Inferior parietal cortex (tissue), 1 donor: ENCODE data around the gene FHIT.

Experiments used
- DNase-seq: peaks from one replicate; pipeline ENCODE4 v3.0.0-alpha.2; 2016; ENCODE audit errors: extremely low spot score

FHIT gene

DNA sequence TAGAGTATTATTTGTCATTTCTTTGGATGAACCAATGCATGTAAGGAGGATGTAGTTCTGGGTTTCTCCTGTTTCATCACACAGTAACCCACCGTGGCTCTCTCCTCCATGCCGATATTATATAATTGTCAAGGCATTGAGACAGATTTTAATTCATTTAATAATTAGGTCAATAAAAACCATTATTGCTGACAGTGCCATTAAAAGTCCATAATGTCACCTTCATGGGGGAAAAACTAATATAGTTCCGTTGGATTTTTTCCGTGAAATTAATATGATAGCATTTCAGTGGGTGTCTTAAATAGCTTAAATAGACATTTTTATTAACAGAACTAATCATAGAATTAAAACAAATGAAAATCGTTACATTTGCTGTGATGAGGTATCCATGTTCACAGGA is 1453.7 kb downstream of the FHIT start:
- no peak for DNase-seq

DNA sequence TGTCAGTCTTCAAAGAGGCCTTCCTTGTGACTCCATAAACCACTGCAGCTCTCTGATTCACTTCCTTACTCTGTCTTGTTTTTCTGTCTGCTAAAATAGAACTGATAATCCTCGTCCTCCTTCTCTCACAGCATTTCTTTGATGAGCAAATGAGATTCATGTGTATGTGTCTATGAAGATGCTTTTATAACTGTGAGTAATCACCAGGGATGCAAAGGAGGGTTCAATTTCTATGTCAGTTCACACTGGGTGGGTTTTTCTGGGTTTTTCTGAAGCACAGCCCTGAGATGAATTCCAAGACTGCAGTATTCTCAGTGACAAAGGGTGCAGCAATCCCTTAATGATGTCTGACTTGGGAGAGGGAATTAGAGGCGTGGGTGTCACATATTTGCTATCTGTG is 1454.8 kb downstream of the FHIT start:
- DNase-seq, result no peak

DNA sequence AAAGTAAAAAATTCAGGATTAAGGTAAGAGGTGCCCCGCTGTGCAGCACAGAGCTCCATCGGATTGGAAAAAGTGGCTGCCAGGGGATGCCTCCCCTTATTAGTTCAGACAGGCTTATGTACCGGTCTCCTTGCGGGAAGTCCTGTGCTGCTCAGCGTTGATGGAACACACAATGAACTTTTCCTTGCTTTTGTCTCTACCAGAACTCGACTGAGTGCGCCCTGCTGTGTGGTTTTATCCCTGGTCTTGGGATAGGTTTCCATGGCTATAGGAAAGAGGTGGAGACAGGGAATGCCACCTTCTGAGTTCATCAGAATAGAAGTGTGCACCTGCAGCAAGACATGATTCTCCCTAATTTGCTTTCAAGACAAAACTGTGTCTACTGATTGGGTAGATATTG is 1455.5 kb downstream of the FHIT start:
- DNase-seq, result no peak

DNA sequence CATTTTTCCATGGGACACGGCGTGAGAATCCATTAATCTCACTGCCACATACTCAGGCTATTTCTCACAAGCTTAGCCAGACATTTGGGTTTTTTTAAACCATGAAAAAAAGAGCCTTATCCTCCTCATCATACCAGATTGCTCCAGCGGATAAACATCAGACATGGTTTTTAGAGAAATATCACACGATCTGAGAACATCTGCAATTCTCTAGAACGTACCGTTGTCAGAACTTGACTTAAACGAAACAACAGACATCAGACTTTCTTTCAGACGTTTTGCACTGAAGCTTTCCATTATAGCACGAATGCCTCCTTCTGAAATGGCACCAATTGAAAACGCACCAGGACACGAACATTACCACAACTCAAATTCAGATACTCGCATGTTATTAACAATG is 1457.3 kb downstream of the FHIT start:
- no peak for DNase-seq

DNA sequence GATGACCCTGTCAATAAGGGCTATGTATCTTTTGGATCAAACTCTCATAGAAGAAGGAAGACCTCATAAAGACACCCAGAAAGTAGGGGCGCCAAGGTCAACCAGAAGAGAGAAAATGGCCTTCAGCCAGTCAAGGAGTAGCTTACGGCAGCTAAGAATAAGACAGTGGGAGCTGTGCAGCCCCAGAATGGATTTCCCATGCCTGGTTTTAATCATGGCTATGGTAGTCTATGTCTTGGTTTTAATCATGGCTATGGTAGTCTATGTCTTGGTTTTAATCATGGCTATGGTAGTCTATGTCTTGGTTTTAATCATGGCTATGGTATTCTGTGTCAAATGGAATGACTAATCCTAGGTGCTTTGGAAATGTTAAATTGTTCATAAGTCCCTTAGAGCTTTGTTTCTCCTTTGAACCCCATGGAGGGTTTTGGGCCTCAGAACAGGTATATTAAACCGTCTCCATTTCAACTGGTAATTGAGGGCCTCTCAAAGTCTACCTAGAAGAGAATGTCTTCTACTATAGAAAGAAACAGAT is 1459.4 kb downstream of the FHIT start:
- no peak for DNase-seq

DNA sequence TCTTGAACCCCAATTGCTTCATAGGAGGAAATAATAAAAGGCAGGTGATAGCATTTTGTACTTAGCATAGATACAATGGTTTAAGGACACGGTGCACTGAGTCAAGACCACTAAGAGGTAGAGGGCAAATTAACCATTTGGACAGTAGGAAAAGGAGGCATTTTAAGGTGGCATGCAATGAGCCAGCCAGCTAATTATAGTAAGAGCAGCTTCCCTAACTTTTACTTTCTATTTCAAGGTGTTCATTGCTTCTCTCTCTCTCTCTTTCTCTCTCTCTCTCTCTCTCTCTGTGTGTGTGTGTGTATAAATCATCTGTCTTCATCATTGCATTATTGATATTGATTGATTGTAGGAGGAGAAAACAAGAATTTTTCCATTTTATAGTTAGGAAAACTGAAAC is 1461.0 kb downstream of the FHIT start:
- DNase-seq, result no peak

DNA sequence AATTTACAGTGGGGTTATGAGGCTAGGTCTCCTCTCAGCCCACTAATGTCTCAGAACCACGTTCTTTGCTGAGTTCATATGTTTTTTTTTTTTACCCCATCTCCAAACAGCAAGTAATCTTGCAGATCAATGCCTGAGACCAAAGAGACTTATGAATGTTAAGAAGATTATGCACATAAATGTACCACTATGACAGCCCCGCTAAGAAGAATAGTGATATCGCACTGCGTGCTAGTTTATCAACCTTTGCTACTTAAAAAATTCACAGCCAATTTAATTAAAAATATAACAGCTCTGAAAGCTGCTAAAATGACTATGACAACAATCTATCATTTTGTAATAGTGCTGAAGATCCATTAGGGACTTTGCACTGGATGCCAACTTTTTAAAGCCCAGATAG is 1462.5 kb downstream of the FHIT start:
- DNase-seq, result no peak

DNA sequence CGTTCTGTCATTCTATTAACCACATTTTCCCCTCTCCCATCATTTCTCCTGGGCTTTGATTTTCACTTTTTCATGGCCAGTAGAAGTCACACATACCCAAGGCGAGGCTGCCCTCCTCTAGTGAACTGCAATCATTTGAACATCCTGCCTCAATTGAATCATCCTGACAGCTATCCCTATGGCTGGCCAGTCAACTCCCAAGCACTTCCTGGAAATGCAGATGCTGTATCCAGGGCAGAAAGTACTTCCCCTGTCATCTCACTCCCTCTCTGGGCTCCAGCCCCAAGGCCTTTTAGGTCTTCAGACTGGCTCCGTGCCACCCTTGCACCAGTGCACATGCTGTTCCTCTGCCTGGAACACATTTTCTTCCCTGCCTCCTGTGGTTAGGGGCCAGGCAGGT is 1463.1 kb downstream of the FHIT start:
- DNase-seq, result no peak

DNA sequence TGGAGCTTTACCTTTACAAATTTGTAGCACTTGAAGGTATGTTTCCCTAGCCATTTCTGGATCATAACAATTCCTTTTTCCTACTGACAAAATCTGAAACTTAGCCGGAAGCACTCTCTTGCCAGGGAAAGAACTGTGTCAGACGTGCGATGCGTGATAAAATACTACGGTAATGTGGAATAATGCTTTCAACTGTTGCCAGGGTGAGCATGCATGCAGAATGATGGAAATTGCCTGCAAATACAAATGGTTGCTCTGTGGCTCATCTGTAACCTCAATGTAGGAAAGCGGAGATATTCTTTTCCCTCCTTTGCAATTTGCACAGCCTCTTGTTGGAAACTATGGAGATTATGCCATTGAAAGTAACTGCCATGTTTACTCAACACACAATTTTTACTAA is 1464.9 kb downstream of the FHIT start:
- no peak for DNase-seq

DNA sequence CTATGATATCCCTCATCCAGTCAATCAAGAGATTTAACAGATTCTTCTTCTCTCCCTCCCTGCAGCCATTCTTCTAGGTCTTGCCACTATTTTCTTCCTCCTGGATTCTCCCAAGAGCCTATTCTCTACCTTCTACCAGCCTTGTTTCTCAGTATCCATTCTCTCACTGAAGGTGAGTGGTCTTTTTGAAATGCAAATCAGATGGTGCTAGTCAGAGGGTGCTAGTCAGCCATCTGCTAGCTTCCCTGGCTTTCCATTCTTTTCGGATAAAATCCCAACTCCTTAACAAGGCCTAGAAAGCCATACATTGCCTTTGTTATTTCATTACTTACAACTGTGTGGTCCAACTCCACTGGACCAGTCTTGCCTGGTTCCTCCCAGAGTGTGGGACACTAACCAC is 1467.1 kb downstream of the FHIT start:
- no peak for DNase-seq

DNA sequence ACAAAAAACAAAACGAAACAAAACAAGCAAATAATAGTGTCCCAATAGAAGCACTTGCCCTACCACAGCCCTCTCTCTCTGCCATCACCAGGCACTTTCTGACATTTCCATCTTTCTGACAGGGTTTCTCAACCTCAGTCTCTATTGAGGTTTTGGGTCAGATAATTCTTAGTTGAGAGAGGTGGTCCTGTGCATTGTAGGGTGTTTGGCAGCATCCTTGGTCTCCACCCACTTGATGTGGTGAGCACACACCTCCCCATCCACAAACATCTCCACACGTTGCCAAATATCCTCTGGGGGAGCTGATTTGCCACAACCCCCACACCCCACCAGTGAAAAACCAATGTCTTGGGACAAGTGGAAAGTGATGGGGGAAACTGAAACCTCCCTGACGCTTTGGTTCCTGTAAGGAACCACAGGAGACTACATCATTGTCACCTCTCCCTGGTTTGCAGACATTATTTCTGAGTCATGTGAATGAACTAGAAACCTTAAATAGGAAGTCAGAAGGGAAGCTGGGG is 1467.7 kb downstream of the FHIT start:
- DNase-seq, result no peak

DNA sequence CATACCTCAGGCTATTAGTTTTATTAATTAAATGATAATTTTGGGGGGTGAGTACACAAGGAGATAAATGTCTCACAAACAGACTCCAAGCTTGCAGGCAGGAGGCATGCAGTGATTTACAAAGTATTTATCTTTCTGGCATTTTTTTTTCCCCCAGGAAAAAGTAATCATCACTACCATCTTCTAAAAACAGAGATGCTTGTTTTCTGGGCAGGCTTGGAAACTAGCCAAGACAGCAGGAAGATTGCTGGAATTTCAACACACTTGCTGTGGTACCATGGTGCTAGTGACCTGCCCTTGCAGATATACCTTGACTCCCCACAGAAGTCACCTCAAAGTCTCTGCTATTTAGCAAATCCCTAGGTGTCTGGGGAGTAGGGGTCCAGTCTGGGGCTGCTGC is 1468.6 kb downstream of the FHIT start:
- DNase-seq, result no peak

DNA sequence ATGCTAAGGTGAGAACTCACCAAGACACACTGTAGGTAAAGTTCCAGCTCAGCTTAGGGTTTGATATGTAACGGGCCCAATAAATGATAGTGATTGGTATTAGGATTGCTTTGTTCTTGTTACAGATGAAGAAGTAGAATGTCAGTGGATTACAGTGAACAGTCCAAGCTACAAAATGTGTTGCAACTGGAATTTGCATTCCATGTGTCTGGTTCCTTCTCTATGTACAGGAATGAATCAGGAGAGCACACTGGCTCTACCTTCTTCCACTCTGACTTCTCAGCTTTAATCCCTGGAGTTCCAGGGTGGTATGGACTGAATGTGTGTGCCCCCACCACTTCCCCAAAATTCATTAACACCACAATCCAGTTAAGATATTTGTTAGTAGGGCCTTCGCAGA is 1471.0 kb downstream of the FHIT start:
- DNase-seq, result no peak

DNA sequence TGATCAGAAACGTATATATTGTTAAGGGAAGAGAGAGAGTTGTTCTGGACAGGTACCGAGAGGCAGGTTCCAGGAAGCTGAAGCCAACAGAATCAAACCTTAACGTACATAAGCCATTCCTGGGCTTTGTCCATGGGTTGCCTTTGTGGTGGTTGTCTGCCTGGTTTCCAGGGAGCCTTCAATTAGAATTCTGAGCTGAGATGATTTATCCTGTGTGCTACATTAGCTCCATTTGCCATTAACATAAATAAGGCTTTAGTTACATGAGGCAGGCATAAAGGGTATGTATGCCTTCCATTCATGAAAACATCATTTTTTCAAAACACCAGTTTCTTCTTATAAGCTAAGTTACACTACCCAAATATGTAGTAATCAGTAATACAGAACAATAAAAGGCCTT is 1472.0 kb downstream of the FHIT start:
- no peak for DNase-seq

DNA sequence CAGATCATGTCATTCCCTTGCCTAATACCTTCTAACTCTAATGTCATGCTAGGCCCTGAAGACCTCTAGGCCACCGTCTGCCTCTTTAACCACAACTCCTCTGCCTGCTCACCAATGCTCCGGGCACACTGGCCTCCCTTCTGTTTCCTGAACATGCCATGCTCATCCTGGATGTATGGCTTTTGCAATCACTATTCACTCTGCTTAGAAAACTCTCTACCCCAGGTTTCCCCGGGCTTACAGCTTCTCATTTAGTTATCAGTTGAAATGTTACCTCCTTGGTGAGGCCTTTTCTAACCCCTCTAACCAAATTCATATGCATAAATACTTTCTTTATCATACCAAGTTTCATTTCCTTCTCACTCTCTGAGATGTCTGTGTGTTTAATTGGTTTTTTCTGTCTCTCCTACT is 1473.6 kb downstream of the FHIT start:
- DNase-seq, result no peak

DNA sequence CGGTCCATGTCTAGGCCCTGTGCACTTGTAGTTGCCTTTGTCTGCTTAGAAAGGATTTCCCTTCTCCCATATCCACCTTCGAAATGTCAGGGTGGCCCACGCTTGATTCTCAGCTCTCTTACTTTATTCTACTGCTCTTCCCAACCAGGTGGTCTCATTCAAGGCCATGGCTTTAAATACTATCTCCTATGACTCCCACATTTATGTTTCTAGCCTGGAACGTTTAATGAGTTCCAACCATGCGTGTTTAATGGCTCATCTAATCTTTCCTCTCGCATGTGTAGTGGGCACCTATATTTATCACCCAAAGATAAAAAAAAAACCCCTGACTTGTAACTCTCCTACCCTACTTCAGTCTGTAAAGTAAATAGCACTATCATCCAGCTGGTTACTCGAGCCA is 1474.2 kb downstream of the FHIT start:
- no peak for DNase-seq

DNA sequence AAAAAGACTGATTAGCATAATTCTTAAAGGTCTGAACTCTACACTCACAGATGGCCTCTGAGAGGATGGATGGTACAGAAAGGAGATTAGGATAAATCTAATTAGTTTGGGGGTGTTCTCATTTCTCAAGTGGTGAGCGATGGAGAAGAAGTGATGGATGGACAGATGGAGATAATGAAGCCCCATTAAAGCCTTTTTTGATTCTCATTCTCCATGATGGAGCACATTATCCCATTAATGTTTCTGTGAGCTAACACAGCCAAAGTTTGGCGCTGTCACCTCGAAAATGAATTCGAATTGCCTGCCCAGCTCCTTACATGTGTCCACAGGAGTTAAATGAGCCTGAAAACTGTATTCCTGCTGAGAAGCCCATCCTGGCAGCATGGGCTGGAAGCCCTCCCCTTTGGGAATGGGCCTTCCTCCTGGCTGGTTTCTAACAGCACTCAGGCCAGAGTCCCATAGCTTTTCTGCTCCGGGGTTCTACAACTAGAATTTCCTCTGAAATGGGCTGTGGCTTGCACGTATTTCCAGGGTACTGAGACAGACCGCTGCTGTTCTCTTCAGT is 1475.4 kb downstream of the FHIT start:
- no peak for DNase-seq

DNA sequence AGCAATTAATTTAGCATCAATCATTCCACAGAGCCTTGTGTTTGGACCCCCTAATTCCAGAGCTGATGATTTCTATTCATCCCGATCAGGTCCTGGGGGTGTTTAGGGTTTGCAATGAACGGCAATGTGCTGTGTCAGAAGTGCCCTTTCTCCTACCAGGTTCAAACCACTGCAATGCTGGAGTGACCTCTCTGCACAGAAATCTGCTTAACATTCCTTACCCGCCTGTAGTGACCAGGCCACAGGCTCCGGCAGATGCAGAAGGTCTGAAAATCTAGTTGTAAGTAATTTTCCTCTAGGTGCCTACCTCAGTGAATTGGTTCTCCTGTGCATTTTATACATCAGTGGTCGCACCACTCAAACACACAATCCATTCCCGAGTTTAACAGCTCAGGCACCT is 1476.1 kb downstream of the FHIT start:
- DNase-seq, result no peak

DNA sequence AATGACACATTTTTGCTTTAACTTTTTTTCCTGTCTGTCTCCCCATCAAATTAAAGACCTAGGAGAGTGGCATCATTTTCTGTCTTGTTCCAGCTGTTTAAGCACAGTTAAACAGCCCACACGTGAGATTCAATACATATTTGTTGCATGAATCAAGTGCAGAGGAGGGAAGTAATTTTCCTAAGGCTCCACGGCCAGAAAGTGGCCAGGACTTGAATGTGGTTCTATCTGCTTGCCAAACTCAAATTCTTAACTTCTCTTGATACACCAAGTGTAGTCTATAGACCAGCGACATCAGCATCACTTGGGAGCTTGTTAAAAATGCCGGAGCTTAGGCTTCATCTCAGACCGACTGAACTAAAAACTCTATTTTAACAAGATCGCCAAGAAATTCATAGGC is 1476.6 kb downstream of the FHIT start:
- DNase-seq, result no peak

DNA sequence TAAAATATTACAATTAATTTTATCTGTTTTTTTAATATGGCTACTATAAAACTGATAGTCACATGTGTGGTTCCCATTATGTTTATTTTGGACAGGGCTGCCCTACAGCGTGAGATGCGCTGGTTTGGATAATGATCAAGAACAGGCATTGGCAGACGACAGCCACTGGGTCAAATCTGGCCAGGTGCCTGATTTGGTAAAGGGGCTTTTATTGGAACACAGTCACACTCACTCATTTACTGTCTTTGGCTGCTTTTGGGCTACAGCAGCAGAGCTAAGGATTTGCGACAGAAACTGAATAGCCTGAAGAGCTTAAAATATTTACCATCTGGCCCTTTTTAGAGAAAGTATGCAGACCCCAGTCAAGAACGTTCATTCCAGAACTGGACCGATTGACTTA is 1477.3 kb downstream of the FHIT start:
- DNase-seq, result no peak

DNA sequence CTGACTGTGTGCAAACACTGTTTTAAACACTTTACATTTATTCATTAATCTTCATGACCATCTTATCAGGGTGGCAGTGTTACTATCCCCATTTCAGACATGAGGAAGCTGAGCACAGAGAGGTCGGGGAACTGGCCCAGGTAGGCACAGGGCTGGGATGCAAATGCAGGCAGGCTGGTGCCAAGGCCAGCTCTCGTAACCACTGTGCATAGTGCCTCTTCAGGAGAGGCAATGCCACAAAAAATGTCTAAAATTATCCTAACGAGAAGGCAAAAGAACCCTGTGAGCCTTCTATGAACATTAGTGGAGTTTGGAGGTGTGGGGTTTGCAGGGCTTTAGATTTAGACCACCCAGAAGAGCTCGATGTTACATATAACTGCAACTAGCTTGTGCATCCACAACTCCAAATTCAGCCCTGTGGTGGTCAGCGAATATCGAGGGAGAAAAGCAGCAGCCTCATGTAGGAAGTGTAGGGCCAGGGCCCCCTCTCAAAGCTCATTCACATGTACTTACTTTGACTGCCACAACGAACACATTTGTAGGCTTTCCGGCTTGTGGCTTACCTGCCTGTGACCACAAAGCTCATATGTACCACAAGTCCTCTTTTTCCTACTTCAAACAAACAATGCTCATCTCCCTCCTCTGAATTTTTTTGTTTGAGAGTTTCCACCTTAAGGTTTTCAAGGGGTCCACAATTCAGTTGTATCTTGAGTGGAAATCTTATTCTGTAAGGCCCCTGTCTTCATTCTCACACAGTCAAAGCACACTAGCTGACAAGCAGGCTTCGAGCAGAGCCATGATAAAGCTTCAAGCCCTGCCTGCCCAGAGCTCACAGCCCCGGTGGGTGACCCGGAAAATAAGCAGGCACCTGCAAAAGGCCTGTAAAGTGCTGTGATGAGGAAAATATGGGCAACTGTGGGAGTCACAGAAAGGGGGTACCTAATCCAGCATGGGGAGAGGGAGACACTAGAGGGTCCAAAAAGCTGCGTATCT is 1478.5 kb downstream of the FHIT start:
- DNase-seq, result no peak

DNA sequence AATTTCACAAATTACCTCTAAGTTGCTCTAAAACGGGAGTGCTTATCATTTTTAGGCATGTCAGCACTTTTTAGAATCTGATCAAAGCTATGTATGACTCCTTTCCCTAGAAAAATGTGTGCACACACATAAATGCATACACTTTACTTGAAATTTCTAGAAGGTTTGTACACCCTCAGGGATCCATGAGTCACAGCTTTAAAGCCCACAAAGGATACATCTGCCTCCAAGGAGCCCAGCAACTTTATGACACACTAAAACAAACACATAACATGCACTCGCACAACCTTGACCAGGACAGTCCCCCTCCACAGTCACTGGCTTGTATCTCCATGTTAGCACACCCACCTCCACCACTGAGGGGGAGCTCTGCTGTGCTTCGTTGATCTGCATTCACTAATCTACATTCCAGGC is 1479.5 kb downstream of the FHIT start:
- no peak for DNase-seq
